H9 (cell line): Measurements from ENCODE around the gene PHLDB1. TPM values are rescaled to one million over a fixed set of nuclear protein-coding genes. Genes with fewer than 3 reads are reported as not detected.

ENCODE experiments used
- DNase-seq: peaks from one replicate; pipeline ENCODE4 v3.0.0-alpha.2; 2017
- H2AFZ ChIP-seq: one replicate; pipeline ENCODE4 v1.6.1; 2013; ENCODE audit warnings: mild to moderate bottlenecking, low read length, control low read depth, moderate library complexity
- H2AK5ac ChIP-seq: 2 replicates; pipeline ENCODE4 v1.6.1; 2013; ENCODE audit warnings: low read length, control low read depth, mixed read lengths; ENCODE audit not compliant: insufficient read length
- H2BK120ac ChIP-seq: one replicate; pipeline ENCODE4 v1.6.1; 2013; ENCODE audit warnings: low read depth, mild to moderate bottlenecking, low read length, control low read depth, inconsistent platforms; ENCODE audit not compliant: poor library complexity, severe bottlenecking
- H2BK12ac ChIP-seq: 2 replicates; pipeline ENCODE4 v1.6.1; 2013; ENCODE audit warnings: low read length, control low read depth, mixed read lengths, low read depth; ENCODE audit not compliant: insufficient read length
- H2BK15ac ChIP-seq: 2 replicates; pipeline ENCODE4 v1.6.1; 2013; ENCODE audit warnings: low read depth, low read length, control low read depth
- H2BK20ac ChIP-seq: one replicate; pipeline ENCODE4 v1.6.1; 2013; ENCODE audit warnings: low read depth, mild to moderate bottlenecking, low read length, control low read depth, inconsistent platforms; ENCODE audit not compliant: poor library complexity, severe bottlenecking
- H2BK5ac ChIP-seq: 2 replicates; pipeline ENCODE4 v1.6.1; 2013; ENCODE audit warnings: low read length, control low read depth, mixed read lengths; ENCODE audit not compliant: insufficient read length
- H3K14ac ChIP-seq: 2 replicates; pipeline ENCODE4 v1.6.1; 2013; ENCODE audit warnings: low read length, control low read depth; ENCODE audit not compliant: insufficient read depth
- H3K18ac ChIP-seq: 2 replicates; pipeline ENCODE4 v1.6.1; 2013; ENCODE audit warnings: low read depth, mild to moderate bottlenecking, mixed read lengths, low read length, control low read depth; ENCODE audit not compliant: insufficient read length
- H3K23ac ChIP-seq: 2 replicates; pipeline ENCODE4 v1.6.1; 2013; ENCODE audit warnings: low read length, control low read depth, mixed read lengths, low read depth; ENCODE audit not compliant: insufficient read length
- H3K23me2 ChIP-seq: 2 replicates; pipeline ENCODE4 v1.6.1; 2013; ENCODE audit warnings: low read depth, mild to moderate bottlenecking, mixed read lengths, low read length, control low read depth; ENCODE audit not compliant: insufficient read length, poor library complexity, severe bottlenecking
- H3K27ac ChIP-seq: 2 replicates; pipeline ENCODE4 v1.5.1; 2013; ENCODE audit warnings: low read length, control low read depth, mixed read lengths, low read depth; ENCODE audit not compliant: insufficient read length
- H3K27me3 ChIP-seq: 2 replicates; pipeline ENCODE4 v1.6.1; 2013; ENCODE audit warnings: low read length, control low read depth, inconsistent platforms; ENCODE audit not compliant: insufficient read depth
- H3K4ac ChIP-seq: 2 replicates; pipeline ENCODE4 v1.6.1; 2013; ENCODE audit warnings: low read depth, mild to moderate bottlenecking, control low read depth, inconsistent platforms, low read length, moderate library complexity
- H3K4me1 ChIP-seq: 2 replicates; pipeline ENCODE4 v1.6.1; 2013; ENCODE audit warnings: low read length, control low read depth, inconsistent platforms; ENCODE audit not compliant: insufficient read depth
- H3K4me2 ChIP-seq: 2 replicates; pipeline ENCODE4 v1.6.1; 2013; ENCODE audit warnings: low read length, control low read depth, mixed read lengths; ENCODE audit not compliant: insufficient read length, insufficient read depth
- H3K56ac ChIP-seq: 2 replicates; pipeline ENCODE4 v1.6.1; 2013; ENCODE audit warnings: low read depth, mild to moderate bottlenecking, mixed read lengths, low read length, control low read depth; ENCODE audit not compliant: insufficient read length
- H3K79me1 ChIP-seq: 2 replicates; pipeline ENCODE4 v1.6.1; 2013; ENCODE audit warnings: low read depth, mild to moderate bottlenecking, moderate library complexity, low read length, control low read depth, inconsistent platforms; ENCODE audit not compliant: insufficient read depth, poor library complexity, severe bottlenecking
- H3K79me2 ChIP-seq: 2 replicates; pipeline ENCODE4 v1.6.1; 2013; ENCODE audit warnings: low read length, control low read depth, inconsistent platforms; ENCODE audit not compliant: insufficient read depth
- H3K9ac ChIP-seq: 2 replicates; pipeline ENCODE4 v1.6.1; 2013; ENCODE audit warnings: low read length, control low read depth, mixed read lengths; ENCODE audit not compliant: insufficient read length; ENCODE audit errors: extremely low read depth
- H3K9me3 ChIP-seq: one replicate; pipeline ENCODE4 v1.6.1; 2013; ENCODE audit warnings: low read depth, low read length, inconsistent platforms; ENCODE audit not compliant: control insufficient read depth
- H3T11ph ChIP-seq: one replicate; pipeline ENCODE4 v1.6.1; 2013; ENCODE audit warnings: mild to moderate bottlenecking, low read length, control low read depth, inconsistent platforms
- H4K20me1 ChIP-seq: one replicate; pipeline ENCODE4 v1.6.1; 2013; ENCODE audit not compliant: control insufficient read depth, insufficient read length, insufficient read depth
- H4K5ac ChIP-seq: 2 replicates; pipeline ENCODE4 v1.6.1; 2013; ENCODE audit warnings: low read depth, mild to moderate bottlenecking, mixed read lengths, low read length, control low read depth; ENCODE audit not compliant: insufficient read length
- H4K8ac ChIP-seq: replicated peaks from 2 replicates; pipeline ENCODE4 v1.6.1; 2013; ENCODE audit warnings: low read length, control low read depth, mixed read lengths, low read depth; ENCODE audit not compliant: insufficient read length
- H4K91ac ChIP-seq: 2 replicates; pipeline ENCODE4 v1.6.1; 2013; ENCODE audit warnings: low read depth, mild to moderate bottlenecking, moderate library complexity, mixed read lengths, low read length, control low read depth; ENCODE audit not compliant: insufficient read length
- H3K27ac Mint-ChIP-seq, 3 experiments: 2 replicates in 2 of 3; 3 replicates in 1 of 3; pipeline ENCODE4 v1.8.0; 2020 to 2021; ENCODE audit warnings: mixed read lengths in 3 of 3, mild to moderate bottlenecking in 1 of 3, moderate library complexity in 1 of 3
- H3K27me3 Mint-ChIP-seq: 2 replicates; pipeline ENCODE4 v1.8.0; 2021; ENCODE audit warnings: low read depth, mild to moderate bottlenecking, moderate library complexity, mixed read lengths
- H3K36me3 Mint-ChIP-seq, 3 experiments: 2 replicates in 2 of 3; 3 replicates in 1 of 3; pipeline ENCODE4 v1.8.0; 2020 to 2021; ENCODE audit warnings: low read depth in 3 of 3, mixed read lengths in 3 of 3; ENCODE audit not compliant: insufficient read depth in 1 of 3
- H3K4me1 Mint-ChIP-seq, 2 experiments: 2 replicates each; pipeline ENCODE4 v1.8.0; 2020; ENCODE audit warnings: mixed read lengths in 2 of 2
- H3K4me3 Mint-ChIP-seq, 2 experiments: 2 replicates in 1 of 2; 3 replicates in 1 of 2; pipeline ENCODE4 v1.8.0; 2020 to 2021; ENCODE audit warnings: mild to moderate bottlenecking in 2 of 2, mixed read lengths in 2 of 2, moderate library complexity in 1 of 2
- H3K9me3 Mint-ChIP-seq, 2 experiments: 2 replicates in 1 of 2; 3 replicates in 1 of 2; pipeline ENCODE4 v1.8.0; 2020; ENCODE audit warnings: mild to moderate bottlenecking in 2 of 2, mixed read lengths in 2 of 2, moderate library complexity in 1 of 2
- WGBS: extraction: QIAGEN DNeasy Blood & Tissue Kit; methylation state at CpG from one replicate; pipeline ENCODE4 v1.1.7; 2013; ENCODE audit warnings: missing lambda C conversion rate, low lambda C conversion rate, mixed read lengths; ENCODE audit not compliant: insufficient read length; ENCODE audit errors: extremely low coverage; 5-methylcytosine and 5-hydroxymethylcytosine counted together
- total RNA-seq: library from RNA; stranded (reverse); gene quantifications from 2 replicates; pipeline ENCODE4 v1.2.1, GENCODE V29; 2021
- TF ChIP-seq, protein P1 (sequence below): fragments of 200-600 bp; sonication (generic); conservative IDR thresholded peaks from 3 replicates; pipeline ENCODE4 v1.8.0; 2021; ENCODE audit warnings: antibody characterized with exemption, mild to moderate bottlenecking

The PHLDB1 gene
- total RNA-seq, 1 experiment from 2014 or later = 56.0 TPM

DNA sequence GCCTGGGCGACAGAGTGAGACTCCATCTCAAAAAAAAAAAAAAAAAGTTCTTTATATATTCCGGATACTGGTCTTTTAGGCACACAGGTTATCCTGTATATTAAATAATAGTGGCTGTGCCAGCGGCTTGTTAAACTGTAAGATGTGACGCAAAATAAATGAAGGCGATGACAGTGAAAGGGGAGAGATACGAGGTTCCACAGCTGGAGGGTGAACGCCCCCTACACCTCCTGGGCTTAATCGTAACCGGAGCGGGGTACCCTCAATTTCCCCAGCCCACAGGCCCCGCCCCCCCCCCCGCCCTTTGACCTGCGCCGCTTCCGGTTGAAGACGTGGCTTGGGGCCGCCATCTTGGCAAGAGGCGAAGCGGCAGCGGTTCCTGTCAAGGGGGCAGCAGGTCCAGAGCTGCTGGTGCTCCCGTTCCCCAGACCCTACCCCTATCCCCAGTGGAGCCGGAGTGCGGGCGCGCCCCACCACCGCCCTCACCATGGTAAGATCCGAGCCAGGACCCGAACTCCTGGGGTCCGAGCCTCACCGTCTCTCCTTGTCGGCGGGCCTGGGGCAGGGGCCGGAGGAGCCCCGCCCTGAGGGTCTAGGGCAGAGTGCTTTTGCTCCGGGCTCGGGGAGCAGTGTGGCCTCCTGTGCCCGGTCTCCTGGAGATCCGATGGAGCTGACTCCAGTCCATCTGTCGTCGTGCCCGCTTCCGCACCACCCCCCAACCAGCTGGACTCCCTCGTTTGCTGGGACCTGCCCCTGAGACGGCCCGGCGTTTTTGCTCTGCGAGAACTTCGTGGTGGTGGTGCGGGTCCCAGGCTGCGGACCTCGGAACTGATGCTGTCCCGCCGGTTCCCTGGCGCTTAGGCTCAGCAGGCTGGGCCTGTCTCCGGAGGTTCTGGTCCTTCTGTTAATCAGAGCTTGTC is 35.1 kb upstream of the PHLDB1 start, which contains the start of gene ARCN1:
Gene ARCN1 (plus strand): TSS at position 349 of the 920 bp plus-strand sequence. CDS start 139 bp downstream, at position 488.
- peak; percentile 91 for DNase-seq
- peak within 1 kb of the TSS; percentile 99 for H3K4me2 ChIP-seq
- H3K23me2 ChIP-seq = peaks cover 7% of the 10 kb centered on the region
- no peak within 1 kb of the TSS for H2BK15ac ChIP-seq
- no peaks in the 10 kb centered on the region for H3K9me3 ChIP-seq
- no peak within 1 kb of the TSS for H2BK20ac ChIP-seq
- H3K4ac ChIP-seq = no peak within 1 kb of the TSS
- H3K9me3 Mint-ChIP-seq = no peaks in the 10 kb centered on the region
- peaks cover 19% of the 10 kb centered on the region; the same call in 1 of the 2 replicates for H3K79me2 ChIP-seq
- H3K27me3 ChIP-seq = no peaks in the 10 kb centered on the region
- no peak within 1 kb of the TSS for H3K23ac ChIP-seq
- peaks cover 16 to 20% of the 10 kb centered on the region in 2 experiments for H3K4me1 Mint-ChIP-seq
- peak within 1 kb of the TSS; percentile 97 for H3K14ac ChIP-seq
- H2BK12ac ChIP-seq = no peak within 1 kb of the TSS
- H3K27ac Mint-ChIP-seq = peak within 1 kb of the TSS; percentile 78 to 98 (median 87); a peak in 6 of 7 replicates
- H2AFZ ChIP-seq = no peak within 1 kb of the TSS
- WGBS = no CpG with 5 or more reads among the region's 55 CpGs
- H4K20me1 ChIP-seq = no peaks in the 10 kb centered on the region
- H2BK120ac ChIP-seq = no peak within 1 kb of the TSS
- H4K8ac ChIP-seq = no peak within 1 kb of the TSS
- TF ChIP-seq, protein P1, sequence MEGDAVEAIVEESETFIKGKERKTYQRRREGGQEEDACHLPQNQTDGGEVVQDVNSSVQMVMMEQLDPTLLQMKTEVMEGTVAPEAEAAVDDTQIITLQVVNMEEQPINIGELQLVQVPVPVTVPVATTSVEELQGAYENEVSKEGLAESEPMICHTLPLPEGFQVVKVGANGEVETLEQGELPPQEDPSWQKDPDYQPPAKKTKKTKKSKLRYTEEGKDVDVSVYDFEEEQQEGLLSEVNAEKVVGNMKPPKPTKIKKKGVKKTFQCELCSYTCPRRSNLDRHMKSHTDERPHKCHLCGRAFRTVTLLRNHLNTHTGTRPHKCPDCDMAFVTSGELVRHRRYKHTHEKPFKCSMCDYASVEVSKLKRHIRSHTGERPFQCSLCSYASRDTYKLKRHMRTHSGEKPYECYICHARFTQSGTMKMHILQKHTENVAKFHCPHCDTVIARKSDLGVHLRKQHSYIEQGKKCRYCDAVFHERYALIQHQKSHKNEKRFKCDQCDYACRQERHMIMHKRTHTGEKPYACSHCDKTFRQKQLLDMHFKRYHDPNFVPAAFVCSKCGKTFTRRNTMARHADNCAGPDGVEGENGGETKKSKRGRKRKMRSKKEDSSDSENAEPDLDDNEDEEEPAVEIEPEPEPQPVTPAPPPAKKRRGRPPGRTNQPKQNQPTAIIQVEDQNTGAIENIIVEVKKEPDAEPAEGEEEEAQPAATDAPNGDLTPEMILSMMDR = no peak
- peak within 1 kb of the TSS; percentile 41 for H2BK5ac ChIP-seq
- H3K27ac ChIP-seq = no peak within 1 kb of the TSS
- H3K36me3 Mint-ChIP-seq = peaks cover 0 to 6% (median 0%) of the 10 kb centered on the region in 3 experiments; a peak in 2 of 7 replicates
- H3K27me3 Mint-ChIP-seq = peaks cover 2% of the 10 kb centered on the region
- H3K56ac ChIP-seq = no peak within 1 kb of the TSS
- no peak within 1 kb of the TSS for H2AK5ac ChIP-seq
- H3K4me3 Mint-ChIP-seq = peak within 1 kb of the TSS; percentile 86 to 95
- H3K18ac ChIP-seq = peak within 1 kb of the TSS; percentile 97
- no peak within 1 kb of the TSS for H4K91ac ChIP-seq
- H3K79me1 ChIP-seq = peaks cover 8% of the 10 kb centered on the region
- no peaks in the 10 kb centered on the region for H3K4me1 ChIP-seq
- H3K9ac ChIP-seq = peak within 1 kb of the TSS; percentile 84
- no peak within 1 kb of the TSS for H4K5ac ChIP-seq
- H3T11ph ChIP-seq = no peak within 1 kb of the TSS
